GM08714 (cell line): ENCODE measurements around the gene CAPN5.

Experiments
- H3K4me3 ChIP-seq: fragments of 200-500 bp; sonication (Bioruptor generic); 2 replicates; pipeline ENCODE4 v1.5.1; 2014; ENCODE audit warnings: mild to moderate bottlenecking, low read length, inconsistent platforms
- ZNF274 ChIP-seq: IDR thresholded peaks from 2 replicates; pipeline ENCODE4 v1.6.1; 2012; ENCODE audit warnings: mild to moderate bottlenecking, low read depth, low read length

Gene CAPN5

GRCh38 chr11:77114089-77114463, 47.3 kb downstream of the CAPN5 start:
- no peak overlapping the region for H3K4me3 ChIP-seq
- no peak for TF ChIP-seq ZNF274

GRCh38 chr11:77115181-77115611, 48.4 kb downstream of the CAPN5 start:
- no peak overlapping the region for H3K4me3 ChIP-seq
- TF ChIP-seq ZNF274: no peak

GRCh38 chr11:77115956-77116355, 49.2 kb downstream of the CAPN5 start:
- no peak for TF ChIP-seq ZNF274
- H3K4me3 ChIP-seq: no peak overlapping the region

GRCh38 chr11:77117492-77117891, 50.7 kb downstream of the CAPN5 start:
- no peak overlapping the region for H3K4me3 ChIP-seq
- no peak for TF ChIP-seq ZNF274

DNA sequence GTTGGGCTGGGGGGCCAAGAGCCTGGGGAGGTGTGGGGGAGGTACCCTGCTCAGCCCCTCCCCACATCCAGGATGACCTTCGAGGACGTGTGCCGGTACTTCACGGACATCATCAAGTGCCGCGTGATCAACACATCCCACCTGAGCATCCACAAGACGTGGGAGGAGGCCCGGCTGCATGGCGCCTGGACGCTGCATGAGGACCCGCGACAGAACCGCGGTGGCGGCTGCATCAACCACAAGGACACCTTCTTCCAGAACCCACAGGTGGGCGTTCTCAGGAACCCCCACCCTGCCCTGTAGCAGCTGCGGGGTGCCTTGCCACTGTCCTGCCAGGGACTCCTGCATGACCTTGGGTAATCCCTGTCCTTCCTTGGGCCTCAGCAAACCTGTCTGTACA, 51.3 kb downstream of the CAPN5 start:
- H3K4me3 ChIP-seq: no peak overlapping the region
- TF ChIP-seq ZNF274: no peak

- TF ChIP-seq ZNF274: no peak
- no peak overlapping the region for H3K4me3 ChIP-seq
These were observed 52.2 kb downstream of the CAPN5 start for GRCh38 chr11:77118971-77119370.

DNA sequence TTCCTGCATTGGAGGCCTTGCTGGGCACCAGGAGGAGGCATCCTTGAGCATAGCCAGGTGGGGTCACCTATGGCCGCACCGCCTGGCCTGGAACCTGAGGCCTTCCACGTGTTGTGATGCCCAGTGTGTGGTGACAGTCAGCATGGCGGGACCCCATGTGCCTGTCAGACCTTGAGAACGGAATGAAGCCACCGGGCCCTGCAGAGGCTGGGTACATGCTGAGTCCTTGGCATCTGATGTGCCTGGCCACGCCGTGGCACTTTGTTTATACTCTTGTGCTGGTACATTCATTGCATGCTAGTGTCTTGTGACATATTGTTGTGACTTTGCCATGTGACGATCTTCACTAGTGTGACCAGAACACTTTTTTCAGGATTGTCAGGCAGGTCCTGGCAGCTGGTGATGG, 52.8 kb downstream of the CAPN5 start:
- TF ChIP-seq ZNF274: no peak
- no peak overlapping the region for H3K4me3 ChIP-seq

- TF ChIP-seq ZNF274: no peak
- H3K4me3 ChIP-seq: no peak overlapping the region
These were observed 53.8 kb downstream of the CAPN5 start for GRCh38 chr11:77120571-77120970.

- no peak for TF ChIP-seq ZNF274
- H3K4me3 ChIP-seq: no peak overlapping the region
These were observed 54.4 kb downstream of the CAPN5 start for GRCh38 chr11:77121096-77121640.

DNA sequence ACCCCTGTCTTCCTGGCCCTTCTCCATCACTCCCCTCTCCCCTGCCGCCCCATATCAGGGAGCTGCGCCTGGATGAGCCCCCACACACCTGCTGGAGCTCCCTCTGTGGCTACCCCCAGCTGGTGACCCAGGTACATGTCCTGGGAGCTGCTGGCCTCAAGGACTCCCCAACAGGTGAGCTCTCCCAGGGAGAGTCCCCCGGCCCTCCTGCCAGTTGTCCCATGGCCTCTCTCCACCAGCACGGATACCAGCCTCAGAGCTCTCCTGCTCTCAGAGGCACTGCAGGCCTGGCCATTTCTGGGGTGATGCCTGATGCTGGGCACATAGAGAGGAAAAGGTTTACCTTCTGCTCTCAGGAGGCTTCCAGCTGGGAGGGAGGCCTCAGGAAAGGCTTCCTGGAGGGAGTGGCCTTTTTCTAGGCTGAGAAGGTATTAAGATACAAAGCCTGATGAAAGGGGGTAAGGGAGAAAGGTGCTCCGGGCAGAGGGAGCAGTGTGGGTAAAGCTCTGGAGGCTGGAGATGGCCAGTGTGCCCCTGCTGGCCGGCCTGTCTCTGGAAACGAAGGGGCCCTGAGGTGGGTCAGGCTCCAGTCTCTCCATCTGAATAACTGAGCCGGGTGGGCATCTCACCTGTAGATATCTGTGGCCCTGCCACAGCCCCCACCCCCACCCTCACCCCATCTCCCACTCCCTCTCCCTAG, 55.3 kb downstream of the CAPN5 start:
- no peak for TF ChIP-seq ZNF274
- no peak overlapping the region for H3K4me3 ChIP-seq

- no peak overlapping the region for H3K4me3 ChIP-seq
- no peak for TF ChIP-seq ZNF274
These were observed 55.9 kb downstream of the CAPN5 start for GRCh38 chr11:77122576-77123212.

- H3K4me3 ChIP-seq: no peak overlapping the region
- TF ChIP-seq ZNF274: no peak
These were observed 56.8 kb downstream of the CAPN5 start for GRCh38 chr11:77123591-77123990.

DNA sequence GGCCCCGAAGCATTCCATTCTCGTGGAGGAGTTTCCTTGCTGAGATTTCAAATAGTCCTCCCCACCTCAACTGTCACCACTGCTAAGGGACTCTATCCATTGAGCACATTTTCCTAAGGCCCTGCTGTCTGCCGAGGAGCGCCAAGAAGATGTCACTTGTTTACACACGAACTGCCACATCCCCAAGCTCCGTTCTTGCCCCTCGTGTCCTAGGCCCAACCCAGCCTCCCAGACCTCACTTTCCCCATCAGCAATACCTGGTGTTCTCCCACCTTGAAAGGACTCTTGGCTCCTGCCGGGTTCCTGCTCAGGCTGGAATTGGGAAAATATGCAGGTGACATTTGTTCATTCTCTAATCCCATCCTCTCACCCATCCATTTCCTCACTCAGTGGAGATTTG, 57.3 kb downstream of the CAPN5 start:
- no peak overlapping the region for H3K4me3 ChIP-seq
- no peak for TF ChIP-seq ZNF274

DNA sequence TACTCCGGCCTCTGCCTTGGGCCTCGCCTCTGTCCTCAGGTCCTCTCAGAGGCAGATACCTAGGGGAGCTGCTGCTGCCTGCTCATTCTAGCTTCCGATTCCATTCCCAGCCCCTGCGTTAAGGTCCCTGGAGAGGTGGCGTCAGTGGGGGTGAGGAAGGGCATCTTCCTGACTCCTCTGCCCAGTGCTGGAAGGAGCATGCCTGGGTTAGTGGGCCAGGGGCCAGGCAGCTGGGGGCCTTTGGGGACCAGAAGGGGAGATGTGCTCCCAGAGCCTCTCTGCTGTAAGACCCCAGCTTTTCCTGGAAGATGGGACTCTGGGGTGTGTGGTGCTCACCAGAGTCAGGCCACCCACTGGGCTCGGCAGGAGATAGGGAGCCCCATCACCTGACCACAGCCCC, 57.7 kb downstream of the CAPN5 start:
- TF ChIP-seq ZNF274: no peak
- H3K4me3 ChIP-seq: no peak overlapping the region

DNA sequence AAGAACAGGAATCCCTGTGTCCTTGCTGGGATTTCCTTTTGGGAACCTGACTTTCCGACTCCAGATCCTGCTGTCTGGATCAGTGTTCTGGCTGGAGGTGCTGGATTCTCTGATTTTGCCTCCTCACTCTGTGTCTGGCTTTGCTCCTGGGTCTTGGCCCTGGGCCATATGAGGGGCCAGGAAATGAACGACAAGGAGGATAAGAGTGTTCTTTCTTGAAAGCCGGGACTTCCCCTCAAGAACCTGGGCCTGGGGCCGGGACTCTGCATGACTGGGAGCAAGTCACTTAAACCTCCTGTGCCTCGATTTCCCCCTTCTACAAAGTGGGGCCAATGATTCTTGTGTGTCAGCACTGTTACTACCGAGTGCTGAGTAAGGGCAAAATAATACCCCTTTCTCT, 58.4 kb downstream of the CAPN5 start:
- no peak overlapping the region for H3K4me3 ChIP-seq

More for the DNA sequence above, 58.4 kb downstream of the CAPN5 start:
- TF ChIP-seq ZNF274: no peak
